Daoy (cell line): Measurements from ENCODE around the gene CDKN1A. TPM values are rescaled to one million over a fixed set of nuclear protein-coding genes. Genes with fewer than 3 reads are reported as not detected.
"Not testable (repeated sequence)": the region's sequence is repeated elsewhere in the genome, so short reads cannot be mapped to it uniquely, and the experiment has no call there.

Source experiments
- DNase-seq: peaks from one replicate; pipeline ENCODE4 v3.0.0-alpha.2; 2015; ENCODE audit warnings: low read depth
- total RNA-seq: library from RNA; depleted of rRNA; stranded (reverse); fragments of >200 nt; shearing (Covaris generic); gene quantifications from 2 replicates; pipeline ENCODE4 v1.2.3, GENCODE V29; 2014; rRNA removed

Gene CDKN1A
- 38.4 and 48.8 TPM in 2 replicates for total RNA-seq

DNA sequence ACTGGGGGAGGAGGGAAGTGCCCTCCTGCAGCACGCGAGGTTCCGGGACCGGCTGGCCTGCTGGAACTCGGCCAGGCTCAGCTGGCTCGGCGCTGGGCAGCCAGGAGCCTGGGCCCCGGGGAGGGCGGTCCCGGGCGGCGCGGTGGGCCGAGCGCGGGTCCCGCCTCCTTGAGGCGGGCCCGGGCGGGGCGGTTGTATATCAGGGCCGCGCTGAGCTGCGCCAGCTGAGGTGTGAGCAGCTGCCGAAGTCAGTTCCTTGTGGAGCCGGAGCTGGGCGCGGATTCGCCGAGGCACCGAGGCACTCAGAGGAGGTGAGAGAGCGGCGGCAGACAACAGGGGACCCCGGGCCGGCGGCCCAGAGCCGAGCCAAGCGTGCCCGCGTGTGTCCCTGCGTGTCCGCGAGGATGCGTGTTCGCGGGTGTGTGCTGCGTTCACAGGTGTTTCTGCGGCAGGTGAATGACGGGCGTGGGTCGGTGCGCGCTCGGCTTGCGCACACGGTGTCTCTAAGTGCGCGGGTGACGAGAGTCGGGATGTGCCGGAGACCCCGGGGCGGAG lies at the start of gene CDKN1A:
Gene CDKN1A, plus strand, starts transcription at position 227 of the 555 bp plus-strand sequence. CDS start 5,388 bp downstream, outside the sequence.
- DNase-seq: peak; percentile 96

DNA sequence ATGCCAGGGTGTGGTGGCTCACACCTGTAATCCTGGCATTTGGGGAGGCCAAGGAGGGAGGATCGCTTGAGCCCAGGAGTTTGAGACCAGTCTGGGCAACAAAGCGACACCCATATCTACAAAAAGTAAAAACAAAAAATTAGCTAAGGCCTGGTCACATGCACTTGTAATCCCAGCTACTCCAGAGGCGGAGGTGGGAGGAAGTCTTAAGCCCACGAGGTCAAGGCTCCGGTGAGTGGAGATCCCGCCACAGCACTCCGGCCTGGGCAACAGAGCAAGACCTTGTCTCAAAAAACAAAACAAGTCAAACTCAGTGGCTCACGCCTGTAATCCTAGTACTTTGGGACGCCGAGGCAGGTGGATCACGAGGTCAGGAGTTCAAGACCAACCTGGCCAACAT lies 48.7 kb upstream of the CDKN1A start:
- DNase-seq: no peak

GRCh38 chr6:36631326-36632011 lies 47.0 kb upstream of the CDKN1A start:
- DNase-seq: no peak

- DNase-seq: no peak
Observed at GRCh38 chr6:36633370-36633769, 45.1 kb upstream of the CDKN1A start.

- DNase-seq: peak; percentile 96
Observed at GRCh38 chr6:36633915-36634314, 44.6 kb upstream of the CDKN1A start.

- DNase-seq: peak; percentile 45
Observed at GRCh38 chr6:36634317-36635108, 44.0 kb upstream of the CDKN1A start.

DNA sequence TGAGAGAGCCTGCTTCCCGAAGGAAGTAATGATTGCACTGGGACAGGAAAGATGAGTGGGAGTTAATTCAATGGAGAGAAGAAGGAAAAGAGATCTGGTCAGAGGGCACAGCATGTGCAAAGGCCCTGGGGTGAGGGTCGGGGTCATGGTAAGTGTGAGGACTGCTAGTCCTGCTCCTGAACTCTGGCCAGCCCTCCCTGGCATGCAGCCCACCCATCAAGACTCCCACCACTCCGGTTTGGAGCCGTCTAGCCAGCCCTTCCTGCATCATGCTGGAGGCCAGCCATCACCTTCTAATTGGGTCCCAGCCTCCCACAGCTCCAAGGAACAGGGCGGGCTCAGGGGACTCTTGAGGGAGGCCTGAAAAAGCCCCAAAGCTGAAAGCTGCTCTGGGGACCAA lies 42.2 kb upstream of the CDKN1A start:
- DNase-seq: no peak

DNA sequence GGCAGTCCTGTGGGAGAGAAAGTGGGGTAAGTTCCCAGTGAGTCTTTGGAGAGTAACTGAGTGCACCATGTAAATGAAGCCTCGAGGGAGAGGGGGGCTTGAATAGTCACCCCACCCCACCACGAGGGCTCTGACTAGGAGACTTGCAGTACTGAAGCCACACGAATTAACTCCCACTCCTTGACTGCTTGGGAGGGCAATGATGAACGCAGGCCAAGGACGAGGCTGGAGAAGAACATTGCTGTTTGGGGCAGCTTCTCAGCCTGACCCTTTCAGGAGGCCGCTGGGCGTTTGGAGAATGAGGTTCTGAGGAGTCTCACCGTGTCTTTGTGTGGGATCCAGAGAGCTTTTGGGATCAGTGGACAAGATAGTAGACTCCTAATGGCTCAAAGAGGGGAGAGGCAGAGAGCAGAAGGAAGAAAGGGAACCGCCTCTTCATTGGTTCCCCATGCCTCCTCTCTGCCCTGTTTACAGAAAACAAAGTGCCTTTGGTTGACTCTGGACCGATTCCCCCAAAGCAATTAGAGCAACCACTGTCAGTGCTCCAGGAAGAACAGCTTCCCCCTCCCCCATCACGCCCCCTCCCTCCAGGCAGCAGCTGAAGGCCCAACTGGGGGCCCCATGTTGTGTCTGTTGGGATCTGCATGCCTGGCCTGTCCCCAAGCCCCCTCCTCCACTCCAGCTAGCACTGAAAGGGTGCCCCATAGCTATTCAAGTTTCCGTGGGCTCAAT lies 41.7 kb upstream of the CDKN1A start:
- DNase-seq: no peak

DNA sequence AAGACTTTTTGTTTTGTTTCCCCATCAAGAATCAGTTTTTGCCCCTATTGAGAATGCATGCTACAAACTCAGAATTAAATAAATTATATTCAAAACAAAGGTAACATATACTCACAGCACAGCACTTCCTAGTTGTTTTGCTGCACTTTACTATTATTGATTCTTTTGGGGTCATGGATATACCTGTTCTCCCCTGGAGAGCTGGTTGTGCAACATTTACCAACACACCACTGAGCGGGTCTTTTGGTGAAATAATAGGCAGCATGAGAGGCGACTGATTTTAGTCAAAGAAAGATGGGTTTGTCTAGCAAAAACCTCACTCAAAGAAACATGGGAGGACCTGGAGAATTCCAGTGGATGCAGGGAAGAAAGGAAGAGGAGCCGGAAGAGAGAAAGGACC lies 39.9 kb upstream of the CDKN1A start:
- DNase-seq: no peak

- DNase-seq: no peak
Observed at GRCh38 chr6:36639171-36639808, 39.2 kb upstream of the CDKN1A start.

- no peak for DNase-seq
Observed at GRCh38 chr6:36641543-36641942, 37.0 kb upstream of the CDKN1A start.

DNA sequence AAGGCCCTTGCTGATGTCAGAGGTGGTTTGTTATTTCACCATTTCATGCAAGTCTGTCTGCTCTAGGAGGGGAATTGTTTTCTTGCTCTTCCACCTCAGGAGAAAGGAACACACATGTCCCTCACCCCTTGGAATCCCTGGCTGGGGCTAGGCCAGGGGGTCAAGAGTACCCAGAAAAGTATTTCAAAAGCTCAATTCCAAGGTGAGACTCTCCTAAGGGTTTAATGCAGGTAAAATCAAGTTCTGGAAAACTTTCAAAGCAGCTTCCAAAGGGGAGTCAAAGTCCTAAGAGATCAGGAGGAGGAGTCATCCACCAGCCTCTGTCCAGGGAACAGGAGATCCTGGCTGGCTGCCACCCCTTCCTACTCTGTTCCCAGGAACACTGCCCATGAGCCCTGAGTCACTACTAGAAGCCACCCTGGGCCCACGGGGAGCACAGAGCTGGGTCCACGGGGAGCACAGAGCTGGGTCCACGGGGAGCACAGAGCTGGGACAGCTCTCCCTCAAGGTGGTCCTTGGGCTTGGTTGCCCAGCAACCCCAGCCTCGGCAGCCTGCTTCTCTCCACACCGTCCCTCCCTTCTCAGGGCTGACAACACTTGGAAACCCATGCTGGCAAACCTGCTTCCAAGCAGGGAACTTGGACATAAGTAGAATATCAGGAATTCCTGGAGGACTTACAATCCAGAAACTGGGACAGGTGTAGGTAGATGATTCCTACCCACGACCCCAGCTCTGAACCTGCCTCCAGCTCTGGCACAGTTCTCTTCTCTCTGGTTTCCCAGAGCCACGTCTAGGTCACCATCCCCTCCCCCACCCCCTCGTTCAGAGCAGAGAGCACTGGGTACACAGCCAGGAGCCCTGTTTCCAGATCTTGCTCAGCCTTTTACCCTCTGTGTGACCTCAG lies 35.3 kb upstream of the CDKN1A start:
- peak; percentile 92 for DNase-seq

DNA sequence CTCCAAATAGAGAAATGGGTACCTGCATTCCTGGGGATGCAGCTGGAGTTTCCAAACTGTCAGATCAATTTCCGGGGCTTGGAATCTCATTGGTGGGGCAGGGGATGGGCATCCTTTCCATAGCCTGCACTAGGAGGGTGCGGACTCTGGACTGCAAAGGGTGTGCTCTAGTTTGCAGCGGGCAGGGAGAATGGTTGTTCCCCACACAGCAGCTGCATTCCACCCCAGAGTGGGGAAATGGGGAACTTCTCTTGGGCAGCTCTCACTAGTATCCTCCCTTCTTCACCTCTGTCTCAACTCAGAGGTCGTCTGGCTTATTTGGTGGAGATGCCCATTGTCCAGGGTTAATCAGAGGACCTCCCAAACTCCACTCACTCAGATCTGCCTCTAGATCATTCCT lies 34.5 kb upstream of the CDKN1A start:
- no peak for DNase-seq

GRCh38 chr6:36649086-36649485 lies 29.4 kb upstream of the CDKN1A start:
- DNase-seq: no peak

GRCh38 chr6:36649701-36650484 lies 28.6 kb upstream of the CDKN1A start:
- peak; percentile 72 for DNase-seq

GRCh38 chr6:36650848-36651478 lies 27.6 kb upstream of the CDKN1A start:
- DNase-seq: no peak

GRCh38 chr6:36651659-36652379 lies 26.7 kb upstream of the CDKN1A start:
- no peak for DNase-seq

DNA sequence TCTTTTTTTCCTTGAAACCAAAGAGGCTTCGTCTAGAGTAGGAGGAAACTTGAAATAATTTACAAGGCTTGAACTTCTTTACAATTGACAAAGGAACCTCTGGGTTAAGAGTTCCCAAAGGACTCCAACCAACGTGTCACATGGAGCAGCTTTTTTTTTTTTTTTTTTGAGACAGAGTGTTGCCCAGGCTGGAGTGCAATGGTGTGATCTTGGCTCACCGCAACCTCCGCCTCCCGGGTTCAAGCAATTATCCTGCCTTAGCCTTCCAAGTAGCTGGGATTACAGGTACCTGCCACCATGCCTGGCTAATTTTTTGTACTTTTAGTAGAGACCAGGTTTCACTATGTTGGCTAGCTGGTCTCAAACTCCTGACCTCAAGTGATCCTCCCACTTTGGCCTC lies 24.0 kb upstream of the CDKN1A start:
- DNase-seq: not testable (repeated sequence)
